ENCODE results near the gene RFNG. TPM values are rescaled to one million over a fixed set of nuclear protein-coding genes. Genes with fewer than 3 reads are reported as not detected.

Gene RFNG
- total and polyA plus RNA-seq, 4 donors: 29.1 to 38.2 (median 36.1) TPM

DNA sequence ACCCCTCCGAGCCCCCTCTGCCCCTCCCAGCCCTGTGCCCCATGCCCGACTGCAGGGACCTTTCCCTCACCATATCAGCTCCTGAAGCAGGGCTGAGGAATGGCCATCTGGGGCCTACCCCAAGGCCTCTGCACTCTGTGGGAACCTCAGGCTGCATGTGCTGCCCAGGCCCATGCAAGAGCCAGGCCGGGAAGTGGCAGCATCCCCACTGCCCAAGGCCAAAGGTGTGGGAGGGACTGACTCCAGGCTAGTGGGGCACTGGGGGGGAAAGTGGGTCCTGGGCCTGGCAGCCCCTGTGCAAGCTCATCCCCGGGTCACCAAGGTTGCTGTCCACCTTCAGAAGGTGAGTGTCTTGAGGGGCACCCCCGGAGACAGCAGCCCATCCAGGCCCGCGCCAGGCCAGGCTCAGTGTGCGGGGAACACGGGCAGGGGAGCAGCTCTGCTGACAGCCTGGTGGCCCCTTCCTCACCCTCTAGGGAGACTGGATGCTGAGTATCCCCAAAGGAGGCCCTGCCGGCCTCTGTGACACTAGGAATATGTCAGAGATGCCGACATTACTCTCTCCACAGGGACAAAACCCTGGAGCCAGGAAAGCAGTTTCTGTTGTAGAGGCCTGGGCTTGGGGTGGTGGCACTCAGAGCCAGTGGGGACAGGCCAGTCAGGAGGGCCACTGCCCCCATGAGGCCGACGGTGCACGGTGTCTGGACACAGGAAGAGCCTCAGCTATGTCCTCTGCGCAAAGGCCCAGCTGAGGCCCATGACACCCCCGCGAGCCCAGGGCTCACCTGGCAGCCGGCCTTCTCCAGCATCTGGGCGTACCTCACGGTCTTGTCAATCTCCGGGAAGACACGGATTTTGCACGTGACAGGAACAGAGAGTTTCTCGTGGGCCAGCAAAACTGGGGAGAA lies 10.7 kb upstream of the RFNG start:
- WGBS, 2 donors: 89 to 91% methylated on average over 24 of the region's 24 CpGs
- no peaks in the 10 kb centered on the region for H3K27me3 ChIP-seq (ENCODE audit: control insufficient read depth in 3 of 3, insufficient read depth in 3 of 3, low read length in 2 of 3)
- TF ChIP-seq, protein P1, sequence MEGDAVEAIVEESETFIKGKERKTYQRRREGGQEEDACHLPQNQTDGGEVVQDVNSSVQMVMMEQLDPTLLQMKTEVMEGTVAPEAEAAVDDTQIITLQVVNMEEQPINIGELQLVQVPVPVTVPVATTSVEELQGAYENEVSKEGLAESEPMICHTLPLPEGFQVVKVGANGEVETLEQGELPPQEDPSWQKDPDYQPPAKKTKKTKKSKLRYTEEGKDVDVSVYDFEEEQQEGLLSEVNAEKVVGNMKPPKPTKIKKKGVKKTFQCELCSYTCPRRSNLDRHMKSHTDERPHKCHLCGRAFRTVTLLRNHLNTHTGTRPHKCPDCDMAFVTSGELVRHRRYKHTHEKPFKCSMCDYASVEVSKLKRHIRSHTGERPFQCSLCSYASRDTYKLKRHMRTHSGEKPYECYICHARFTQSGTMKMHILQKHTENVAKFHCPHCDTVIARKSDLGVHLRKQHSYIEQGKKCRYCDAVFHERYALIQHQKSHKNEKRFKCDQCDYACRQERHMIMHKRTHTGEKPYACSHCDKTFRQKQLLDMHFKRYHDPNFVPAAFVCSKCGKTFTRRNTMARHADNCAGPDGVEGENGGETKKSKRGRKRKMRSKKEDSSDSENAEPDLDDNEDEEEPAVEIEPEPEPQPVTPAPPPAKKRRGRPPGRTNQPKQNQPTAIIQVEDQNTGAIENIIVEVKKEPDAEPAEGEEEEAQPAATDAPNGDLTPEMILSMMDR (IDR thresholded peaks at IDR 0.05; ENCODE audit: control extremely low read depth, extremely low read depth): no peak
- DNase-seq (no peak), ATAC-seq (ENCODE audit: insufficient read depth, low FRiP score) (no peak)
- H3K27ac ChIP-seq (ENCODE audit: low read depth in 1 of 2, low read length in 1 of 2): no peak overlapping the region
- peaks cover 2 to 66% (median 7%) of the 10 kb centered on the region in 4 donors for H3K36me3 ChIP-seq (ENCODE audit: control insufficient read depth in 4 of 4, insufficient read depth in 4 of 4, low read length in 4 of 4)
- H3K4me1 ChIP-seq (ENCODE audit: control insufficient read depth in 5 of 5, insufficient read depth in 5 of 5, low read length in 5 of 5): peaks cover 0 to 19% (median 10%) of the 10 kb centered on the region in 5 donors
- no peaks in the 10 kb centered on the region for H3K9me3 ChIP-seq (ENCODE audit: control insufficient read depth in 4 of 4, insufficient read depth in 3 of 4, low read length in 3 of 4)
- H3K9ac ChIP-seq (ENCODE audit: insufficient read depth in 1 of 2, low read length in 2 of 2): no peak overlapping the region
- H3K4me3 ChIP-seq: no peak overlapping the region

DNA sequence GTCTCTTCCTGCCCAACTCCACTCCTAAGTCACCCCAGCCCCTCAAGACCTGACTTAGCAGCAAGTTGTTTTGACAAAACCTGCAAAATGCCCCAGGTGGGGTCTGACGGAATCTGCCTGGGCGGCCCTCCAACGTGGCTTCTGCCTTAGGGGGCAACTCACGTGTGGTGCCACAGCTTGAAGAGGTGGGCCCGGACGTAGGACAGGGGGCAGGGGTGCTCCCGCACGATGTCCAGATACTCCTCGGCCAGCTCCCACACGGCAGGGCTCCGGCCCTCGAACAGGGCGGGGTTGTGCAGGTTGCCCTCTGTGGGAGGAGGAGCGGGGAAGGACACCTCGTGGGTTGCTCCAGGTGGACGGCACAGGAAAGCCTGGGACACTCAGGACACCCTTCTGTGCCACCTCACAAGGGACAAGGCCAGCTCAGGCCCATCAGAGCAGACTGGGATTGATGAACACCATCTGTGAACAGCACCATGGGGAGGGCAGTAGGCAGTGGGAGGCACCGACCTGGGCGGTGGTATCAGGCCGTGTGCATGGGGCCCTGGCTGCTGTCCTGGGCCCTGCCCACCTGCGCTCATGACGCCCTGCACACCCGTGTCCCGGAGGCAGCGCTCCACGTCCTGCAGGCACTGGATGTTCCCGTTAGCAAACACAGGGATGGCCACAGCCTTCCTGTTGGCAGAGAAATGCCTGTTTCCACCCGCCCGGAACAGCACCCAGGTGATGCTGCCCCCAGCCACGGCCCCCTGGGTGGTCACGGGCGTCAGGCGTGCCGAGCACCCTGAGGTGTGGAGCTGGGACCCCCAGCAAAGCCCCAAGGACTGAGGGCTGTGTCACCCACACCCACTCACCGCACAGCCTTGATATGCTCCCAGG lies 9.7 kb upstream of the RFNG start:
- H3K9ac ChIP-seq (ENCODE audit: insufficient read depth in 1 of 2, low read length in 2 of 2): no peak overlapping the region
- H3K27me3 ChIP-seq (ENCODE audit: control insufficient read depth in 3 of 3, insufficient read depth in 3 of 3, low read length in 2 of 3): no peaks in the 10 kb centered on the region
- H3K27ac ChIP-seq (ENCODE audit: low read depth in 1 of 2, low read length in 1 of 2): no peak overlapping the region
- peaks cover 3 to 76% (median 10%) of the 10 kb centered on the region in 4 donors for H3K36me3 ChIP-seq (ENCODE audit: control insufficient read depth in 4 of 4, insufficient read depth in 4 of 4, low read length in 4 of 4)
- DNase-seq (no peak), ATAC-seq (ENCODE audit: insufficient read depth, low FRiP score) (no peak)
- WGBS, 2 donors: 91 to 92% methylated on average over 31 to 34 of the region's 34 CpGs
- H3K4me1 ChIP-seq (ENCODE audit: control insufficient read depth in 5 of 5, insufficient read depth in 5 of 5, low read length in 5 of 5): peaks cover 0 to 14% (median 10%) of the 10 kb centered on the region in 5 donors
- TF ChIP-seq, protein P1 (IDR thresholded peaks at IDR 0.05; ENCODE audit: control extremely low read depth, extremely low read depth): no peak
- H3K9me3 ChIP-seq (ENCODE audit: control insufficient read depth in 4 of 4, insufficient read depth in 3 of 4, low read length in 3 of 4): no peaks in the 10 kb centered on the region
- H3K4me3 ChIP-seq: no peak overlapping the region

DNA sequence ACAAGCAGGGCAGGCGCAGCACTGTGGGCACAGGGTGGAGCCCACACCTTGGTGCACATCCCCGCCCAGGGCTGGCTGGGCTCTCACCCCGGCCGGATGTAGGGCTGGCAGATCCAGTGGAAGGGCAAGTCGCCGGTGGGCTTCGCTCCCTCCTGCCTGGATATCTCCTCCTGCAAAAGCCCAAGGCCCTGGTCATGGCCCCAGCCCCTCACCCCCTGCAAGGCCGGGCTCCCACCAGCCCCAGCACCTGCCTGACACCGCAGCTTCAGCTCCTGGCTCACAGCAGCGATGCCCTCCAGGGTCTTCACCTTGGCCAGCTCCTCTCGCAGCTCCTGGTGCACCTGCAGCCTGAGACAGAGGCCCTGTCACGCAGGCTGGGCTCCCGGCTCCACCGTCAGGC lies 9.0 kb upstream of the RFNG start:
- H3K9ac ChIP-seq (ENCODE audit: insufficient read depth in 1 of 2, low read length in 2 of 2): no peak overlapping the region
- peaks cover 5 to 82% (median 13%) of the 10 kb centered on the region in 4 donors for H3K36me3 ChIP-seq (ENCODE audit: control insufficient read depth in 4 of 4, insufficient read depth in 4 of 4, low read length in 4 of 4)
- H3K27me3 ChIP-seq (ENCODE audit: control insufficient read depth in 3 of 3, insufficient read depth in 3 of 3, low read length in 2 of 3): no peaks in the 10 kb centered on the region
- H3K4me1 ChIP-seq (ENCODE audit: control insufficient read depth in 5 of 5, insufficient read depth in 5 of 5, low read length in 5 of 5): peaks cover 0 to 10% (median 9%) of the 10 kb centered on the region in 5 donors
- no peak for DNase-seq
- no peak overlapping the region for H3K27ac ChIP-seq (ENCODE audit: low read depth in 1 of 2, low read length in 1 of 2)
- TF ChIP-seq, protein P1 (IDR thresholded peaks at IDR 0.05; ENCODE audit: control extremely low read depth, extremely low read depth): no peak
- 88 to 89% methylated on average over 11 to 14 of the region's 14 CpGs for WGBS, 2 donors
- H3K9me3 ChIP-seq (ENCODE audit: control insufficient read depth in 4 of 4, insufficient read depth in 3 of 4, low read length in 3 of 4): no peaks in the 10 kb centered on the region
- ATAC-seq (ENCODE audit: insufficient read depth, low FRiP score): no peak
- no peak overlapping the region for H3K4me3 ChIP-seq

Measured in lung (tissue), 12 donors.